K562 (cell line): ENCODE data around the gene PAQR4. TPM values are rescaled to one million over a fixed set of nuclear protein-coding genes. Genes with fewer than 3 reads are reported as not detected.
A peak's percentile ranks its signal among the peaks of the same experiment; 100 is the strongest.
"Not testable (repeated sequence)": the region's sequence is repeated elsewhere in the genome, so short reads cannot be mapped to it uniquely, and the experiment has no call there.

ENCODE experiments used
- ATAC-seq: fragments of 200-7000 bp; cut with Tn5 transposase; 3 replicates; pipeline ENCODE4 v1.9.1; 2020; ENCODE audit warnings: moderate library complexity
- BruUV-seq: library from RNA; stranded (reverse); fragments of 400-500 nt; replicated peaks from 2 replicates; lab custom pipeline; 2021; lab: Mats Ljungman, UMichigan
- CTCF ChIA-PET: fragments of 300-600 bp; formaldehyde crosslinking; extraction: SDS; loops from one replicate; lab custom pipeline; 2021; ENCODE audit warnings: low intra/inter-chr PET ratio; lab: Yijun Ruan, JAX
- POLR2A ChIA-PET: fragments of 300-600, 350-650 bp; sonication (Branson Sonifier 250); formaldehyde crosslinking; extraction: SDS; loops from one replicate; lab custom pipeline; 2021; ENCODE audit warnings: antibody characterized with exemption, inconsistent platforms; lab: Yijun Ruan, JAX
- DNase-seq, 4 experiments: peaks; one replicate each; pipeline versions ENCODE4 v3.0.0 to v3.0.0-alpha.2; 2011 to 2018; ENCODE audit warnings: low spot score in 3 of 4, mixed read lengths in 3 of 4; ENCODE audit errors: extremely low read depth in 1 of 4
- FAIRE-seq: peaks from 2 replicates; lab custom pipeline; 2011; peaks lifted over from hg19 to GRCh38; lab: Jason Lieb, UNC
- H2AFZ ChIP-seq: 2 replicates; pipeline ENCODE4 v1.6.0; 2011; ENCODE audit warnings: low read depth, low read length, control low read depth, inconsistent platforms
- H3K27ac ChIP-seq: fragments of 200-600 bp; 3 replicates; pipeline ENCODE4 v1.8.0; 2011; ENCODE audit warnings: low read depth, mild to moderate bottlenecking, control low read depth, inconsistent platforms, low read length, moderate library complexity, mixed read lengths; ENCODE audit errors: extremely low read depth
- H3K27me3 ChIP-seq, 2 experiments: fragments of 300-600 bp in 1 of 2; 2 replicates in 1 of 2; 3 replicates in 1 of 2; pipeline versions ENCODE4 v1.6.0 to v1.8.0; 2011; ENCODE audit warnings: inconsistent platforms in 2 of 2, low read length in 2 of 2, mild to moderate bottlenecking in 1 of 2, mixed read lengths in 1 of 2, moderate library complexity in 1 of 2; ENCODE audit not compliant: control insufficient read depth in 2 of 2, insufficient read depth in 2 of 2
- H3K36me3 ChIP-seq: fragments of 300-600 bp; 3 replicates; pipeline ENCODE4 v1.8.0; 2011; ENCODE audit warnings: mild to moderate bottlenecking, low read length, inconsistent platforms; ENCODE audit not compliant: control insufficient read depth, insufficient read depth
- H3K4me1 ChIP-seq, 2 experiments: fragments of 200-600 bp in 1 of 2; replicated peaks in 1 of 2; 2 replicates in 1 of 2; 3 replicates in 1 of 2; pipeline versions ENCODE4 v1.5.1 to v1.8.0; 2011; ENCODE audit warnings: inconsistent platforms in 2 of 2, low read length in 2 of 2, mild to moderate bottlenecking in 1 of 2, mixed read lengths in 1 of 2, moderate library complexity in 1 of 2; ENCODE audit not compliant: control insufficient read depth in 2 of 2, insufficient read depth in 2 of 2
- H3K4me2 ChIP-seq: 2 replicates; pipeline ENCODE4 v1.6.1; 2011; ENCODE audit warnings: low read length, control low read depth, inconsistent platforms, mixed read lengths; ENCODE audit not compliant: insufficient read depth
- H3K4me3 ChIP-seq: fragments of 200-600 bp; sonication (generic), shearing (Covaris generic); 2 replicates; pipeline ENCODE4 v1.5.1; 2016; ENCODE audit warnings: control low read depth, inconsistent platforms
- H3K79me2 ChIP-seq: fragments of 200-600 bp; 3 replicates; pipeline ENCODE4 v1.8.0; 2011; ENCODE audit warnings: low read length, inconsistent platforms; ENCODE audit not compliant: control insufficient read depth, insufficient read depth
- H3K9ac ChIP-seq, 2 experiments: 2 replicates each; pipeline versions ENCODE4 v1.6.0 to v1.6.1; 2011; ENCODE audit warnings: low read depth in 2 of 2, low read length in 2 of 2, control low read depth in 1 of 2, inconsistent platforms in 1 of 2, mild to moderate bottlenecking in 1 of 2, mixed read lengths in 1 of 2; ENCODE audit not compliant: insufficient read depth in 1 of 2
- H3K9me1 ChIP-seq: one replicate; pipeline ENCODE4 v1.6.0; 2011; ENCODE audit warnings: inconsistent platforms, mild to moderate bottlenecking, low read length, moderate library complexity; ENCODE audit not compliant: control insufficient read depth, insufficient read depth
- H3K9me3 ChIP-seq: replicated peaks from 2 replicates; pipeline ENCODE4 v1.5.1; 2011; ENCODE audit warnings: low read depth, low read length, inconsistent platforms; ENCODE audit not compliant: control insufficient read depth, insufficient read depth
- H4K20me1 ChIP-seq: replicated peaks from 2 replicates; pipeline ENCODE4 v1.6.1; 2011; ENCODE audit warnings: low read length, inconsistent platforms, mixed read lengths; ENCODE audit not compliant: control insufficient read depth, insufficient read depth
- KDM5B ChIP-seq: fragments of 200-600 bp; sonication (generic); IDR thresholded peaks from 2 replicates; pipeline ENCODE4 v1.6.1; 2012; ENCODE audit warnings: low read depth, mild to moderate bottlenecking, moderate library complexity, low read length, control low read depth, inconsistent platforms; ENCODE audit not compliant: insufficient replicate concordance
- ZNF121 ChIP-seq: sonication (generic); formaldehyde crosslinking; conservative IDR thresholded peaks from 2 replicates; pipeline ENCODE4 v1.8.0; 2022; ENCODE audit warnings: missing genetic modification reagents
- WGBS: fragments of 100-300 bp; shearing (Covaris generic); methylation state at CpG from one replicate; pipeline ENCODE4 v1.1.6; 2016; ENCODE audit warnings: low coverage, mixed read lengths; ENCODE audit not compliant: insufficient coverage; ENCODE audit errors: missing lambda C conversion rate; 5-methylcytosine and 5-hydroxymethylcytosine counted together
- in situ Hi-C: fragments of 300-500 bp; cut with MboI; formaldehyde crosslinking; loops from 4 replicates; pipeline ENCODE4 v1.15.0; 2018; ENCODE audit warnings: inconsistent platforms, mixed read lengths
- intact Hi-C: fragments of 100-400 bp; cut with micrococcal nuclease; formaldehyde crosslinking; loops from 2 replicates; pipeline ENCODE4 v1.14.2; 2022
- polyA plus RNA-seq, 8 experiments: library from polyadenylated mRNA; depleted of rRNA in 4 of 8; stranded (reverse) in 5 of 8; unstranded in 3 of 8; fragments of >200 nt; fragmentation: Nextera tagmentation in 2 of 8; fragmentation: Illumina TruSeq in 1 of 8; extraction: Ambion mirVana in 2 of 8; extraction: Trizol in 1 of 8; gene quantifications; 2 replicates each; pipeline versions ENCODE4 v1.2.1 to v1.2.3, GENCODE V29; 2011 to 2014; ENCODE audit warnings: inconsistent platforms in 1 of 8, missing spikeins in 1 of 8
- total RNA-seq, 7 experiments: library from RNA; depleted of rRNA in 6 of 7; stranded (reverse); fragments of >200 nt in 6 of 7; fragmentation: Illumina TruSeq in 2 of 7; extraction: Trizol in 2 of 7; gene quantifications; 2 replicates each; pipeline versions ENCODE4 v1.2.1 to v1.2.3, GENCODE V29; 2011 to 2021; ENCODE audit warnings: low replicate concordance in 1 of 7
- TF ChIP-seq, protein P1 (sequence below): fragments of 250-450 bp; sonication (Bioruptor Pico); IDR thresholded peaks from 2 replicates; pipeline ENCODE4 v1.8.0; 2021; ENCODE audit warnings: moderate library complexity, mild to moderate bottlenecking, inconsistent platforms

Gene PAQR4
- total and polyA plus RNA-seq, 9 of the 15 experiments (the other 6 are each of a cell fraction or from before 2014, with no cell fraction given): 0.62 to 40.4 (median 19.5) TPM

DNA sequence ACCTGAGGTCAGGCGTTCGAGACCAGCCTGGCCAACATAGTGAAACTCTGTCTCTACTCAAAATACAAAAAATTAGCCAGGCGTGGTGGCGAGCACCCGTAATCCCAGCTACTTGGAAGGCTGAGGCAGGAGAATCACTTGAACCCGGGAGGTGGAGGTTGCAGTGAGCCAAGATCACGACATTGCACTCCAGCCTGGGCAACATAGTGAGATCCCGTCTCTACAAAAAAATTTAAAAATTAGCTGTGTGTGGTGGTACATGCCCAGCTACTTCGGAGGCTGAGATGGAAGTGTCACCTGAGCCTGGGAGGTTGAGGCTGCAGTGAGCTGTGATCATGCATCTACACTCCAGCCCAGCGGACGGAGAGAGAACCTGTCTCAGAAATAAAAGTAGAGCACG, 25.4 kb upstream of the PAQR4 start:
- H4K20me1 ChIP-seq, BruUV-seq, CTCF ChIA-PET, H3K27me3 ChIP-seq, DNase-seq, H3K9ac ChIP-seq, intact Hi-C loops, H3K79me2 ChIP-seq, H3K4me1 ChIP-seq, H2AFZ ChIP-seq, H3K4me2 ChIP-seq, H3K4me3 ChIP-seq, H3K27ac ChIP-seq, in situ Hi-C loops, H3K9me3 ChIP-seq, FAIRE-seq, H3K9me1 ChIP-seq, ATAC-seq: not testable (repeated sequence)
- 94% methylated on average over 12 of the region's 12 CpGs for WGBS
- H3K36me3 ChIP-seq: peaks cover 29% of the 10 kb centered on the region; the same call in 2 of the 3 replicates
- POLR2A ChIA-PET: interaction anchor here (0.8 to 1.1 kb wide), 2 partner anchors 12 to 22 kb away, joined by 3 read pairs; no protein-coding TSS in a partner anchor
- peak; percentile 66 for TF ChIP-seq ZNF121 (CRISPR knock-in tag)

DNA sequence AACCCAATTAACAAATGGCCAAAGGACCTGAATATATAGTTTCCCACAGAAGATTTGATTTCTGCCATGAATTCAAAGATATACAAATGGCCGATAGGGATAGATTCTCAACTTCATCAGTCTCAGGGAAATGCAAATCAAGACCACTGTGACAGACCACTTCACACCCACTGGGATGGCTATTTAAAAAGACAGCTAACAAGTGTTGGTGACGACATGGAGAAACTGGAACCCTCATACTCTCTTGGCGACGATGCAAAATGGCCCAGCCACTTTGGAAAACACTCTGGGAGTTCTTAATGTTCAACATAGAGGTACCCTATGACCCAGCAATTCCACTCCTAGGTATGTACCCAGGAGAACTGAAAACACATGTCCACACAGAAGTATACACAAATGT, 22.5 kb upstream of the PAQR4 start:
- no TSS peak for BruUV-seq
- Histone ChIP-seq H3K9ac (no peak overlapping the region), H3K9me3 (no peaks in the 10 kb centered on the region), H3K36me3 (peaks cover 9% of the 10 kb centered on the region; the same call in 2 of the 3 replicates), H4K20me1 (0 out of 2 replicates have a peak, but pooled peaks cover 10% of the 10 kb centered on the region), H3K4me3 (no peak overlapping the region), H3K4me1 (peaks cover 0 to 22% of the 10 kb centered on the region in 2 experiments; a peak in 3 of 5 replicates), H3K27me3 (peaks cover 0 to 7% of the 10 kb centered on the region in 2 experiments; a peak in 1 of 5 replicates), H2AFZ (no peak overlapping the region), H3K4me2 (no peak overlapping the region), H3K27ac (no peak overlapping the region), H3K9me1 (no peaks in the 10 kb centered on the region), H3K79me2 (no peaks in the 10 kb centered on the region)
- intact Hi-C loops: no loop called here
- 83% methylated on average over 4 of the region's 4 CpGs for WGBS
- ATAC-seq: no peak
- ChIA-PET CTCF (no interaction called here), POLR2A (no interaction called here)
- no peak for DNase-seq
- in situ Hi-C loops: no loop called here
- FAIRE-seq: peak; percentile 44
- TF ChIP-seq, protein P1, sequence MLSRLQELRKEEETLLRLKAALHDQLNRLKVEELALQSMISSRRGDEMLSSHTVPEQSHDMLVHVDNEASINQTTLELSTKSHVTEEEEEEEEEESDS: no peak
- TF ChIP-seq KDM5B: no peak
